ENCODE measurements around the gene PRKCE.

DNA sequence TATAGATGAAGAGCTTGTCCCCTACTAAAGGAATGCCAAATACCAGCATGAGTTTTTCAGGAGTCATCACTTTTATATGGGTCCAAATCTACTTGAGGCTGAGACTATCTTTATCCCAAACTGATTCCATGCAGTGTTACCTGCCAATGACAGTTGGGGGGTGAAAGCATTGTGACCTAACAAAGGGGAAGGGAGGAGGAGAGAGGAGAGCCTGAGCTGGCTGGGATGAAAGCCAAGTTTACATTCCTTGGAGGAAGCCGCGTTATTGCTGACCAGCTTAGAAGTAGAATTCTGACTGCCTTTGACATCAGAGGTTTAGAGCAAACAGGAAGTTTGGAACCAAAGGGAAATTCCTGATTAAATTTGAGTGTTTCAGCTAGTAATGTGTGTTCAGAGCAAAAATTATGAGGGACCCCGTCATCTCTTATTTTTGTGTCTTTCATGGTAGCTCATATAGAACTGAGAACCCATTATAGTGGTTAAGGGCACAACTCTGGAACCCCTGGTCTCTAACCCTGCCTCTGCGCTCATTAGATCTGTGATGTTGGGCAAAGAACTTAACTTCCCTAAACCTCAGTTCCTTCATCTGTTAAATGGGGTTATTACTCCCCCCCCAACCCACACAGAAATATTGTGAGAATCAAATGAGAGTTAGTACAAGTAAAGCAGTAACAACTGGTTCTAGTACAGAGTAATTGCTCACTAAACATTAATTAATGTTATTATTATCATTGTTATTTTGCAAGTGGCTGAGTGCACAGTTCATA lies 446.4 kb downstream of the PRKCE start:
- no peak for TF ChIP-seq POLR2A (IDR thresholded peaks at IDR 0.05)
- TF ChIP-seq, protein P1, sequence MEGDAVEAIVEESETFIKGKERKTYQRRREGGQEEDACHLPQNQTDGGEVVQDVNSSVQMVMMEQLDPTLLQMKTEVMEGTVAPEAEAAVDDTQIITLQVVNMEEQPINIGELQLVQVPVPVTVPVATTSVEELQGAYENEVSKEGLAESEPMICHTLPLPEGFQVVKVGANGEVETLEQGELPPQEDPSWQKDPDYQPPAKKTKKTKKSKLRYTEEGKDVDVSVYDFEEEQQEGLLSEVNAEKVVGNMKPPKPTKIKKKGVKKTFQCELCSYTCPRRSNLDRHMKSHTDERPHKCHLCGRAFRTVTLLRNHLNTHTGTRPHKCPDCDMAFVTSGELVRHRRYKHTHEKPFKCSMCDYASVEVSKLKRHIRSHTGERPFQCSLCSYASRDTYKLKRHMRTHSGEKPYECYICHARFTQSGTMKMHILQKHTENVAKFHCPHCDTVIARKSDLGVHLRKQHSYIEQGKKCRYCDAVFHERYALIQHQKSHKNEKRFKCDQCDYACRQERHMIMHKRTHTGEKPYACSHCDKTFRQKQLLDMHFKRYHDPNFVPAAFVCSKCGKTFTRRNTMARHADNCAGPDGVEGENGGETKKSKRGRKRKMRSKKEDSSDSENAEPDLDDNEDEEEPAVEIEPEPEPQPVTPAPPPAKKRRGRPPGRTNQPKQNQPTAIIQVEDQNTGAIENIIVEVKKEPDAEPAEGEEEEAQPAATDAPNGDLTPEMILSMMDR (IDR thresholded peaks at IDR 0.05), result no peak

Data from body of pancreas (tissue), 4 donors.